ENCODE data around the gene FASTKD3. TPM values are rescaled to one million over a fixed set of nuclear protein-coding genes. Genes with fewer than 3 reads are reported as not detected.

FASTKD3 gene
- total RNA-seq, 2 experiments from 2014 or later = 4.0 to 7.7 TPM

DNA sequence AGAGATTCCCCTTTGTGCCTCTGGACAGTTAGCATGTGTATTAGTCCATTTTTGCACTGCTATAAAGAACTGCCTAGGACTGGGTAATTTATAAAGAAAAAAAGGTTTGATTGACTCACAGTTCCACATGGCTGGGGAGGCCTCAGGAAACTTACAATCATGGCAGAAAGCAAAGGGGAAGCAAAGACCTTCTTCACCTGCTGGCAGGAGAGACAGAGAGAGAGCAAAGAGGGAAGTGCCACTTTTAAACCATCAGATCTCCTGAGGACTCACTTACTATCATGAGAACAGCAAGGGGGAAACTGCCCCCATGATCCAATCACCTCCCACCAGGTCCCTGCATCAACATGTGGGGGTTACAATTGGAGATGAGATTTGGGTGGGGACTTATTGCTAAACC is 23.9 kb downstream of the FASTKD3 start:
- H3K27me3 Mint-ChIP-seq (ENCODE audit: low read depth) = peaks cover 43% of the 10 kb centered on the region
- DNase-seq = no peak
- CTCF ChIA-PET = interaction anchor here (0.6 to 1.3 kb wide), 2 partner anchors 13 to 27 kb away, joined by 3 to 4 read pairs; no protein-coding TSS in a partner anchor
- no peak overlapping the region for H3K4me3 Mint-ChIP-seq
- H3K27ac Mint-ChIP-seq = no peak overlapping the region
- intact Hi-C loops (cut with micrococcal nuclease) = no loop called here
- no peaks in the 10 kb centered on the region for H3K9me3 Mint-ChIP-seq
- H3K4me1 Mint-ChIP-seq (ENCODE audit: low read depth) = peaks cover 1% of the 10 kb centered on the region
- H3K36me3 Mint-ChIP-seq (ENCODE audit: low read depth) = no peaks in the 10 kb centered on the region

DNA sequence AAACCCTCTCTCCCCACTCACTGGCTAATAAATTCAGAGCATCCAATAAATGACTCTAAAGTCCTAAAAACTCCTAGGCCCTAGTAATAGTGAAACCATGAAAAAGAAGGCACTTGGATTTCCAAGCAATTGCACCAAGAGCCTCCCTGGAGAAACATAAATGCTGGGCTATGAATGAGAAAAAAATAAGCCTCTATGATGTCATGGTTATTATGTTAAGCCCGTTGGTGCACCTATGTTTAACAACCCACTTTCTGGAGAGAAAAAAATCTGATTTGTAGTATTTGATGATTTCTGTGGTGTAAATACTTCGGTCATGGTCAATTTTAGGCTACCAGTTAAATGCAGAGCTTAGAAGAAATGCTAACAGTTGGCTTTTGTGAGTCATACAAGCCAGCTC is 26.3 kb downstream of the FASTKD3 start:
- DNase-seq = no peak
- Mint-ChIP-seq H3K36me3 (ENCODE audit: low read depth) (no peaks in the 10 kb centered on the region), H3K4me1 (ENCODE audit: low read depth) (no peaks in the 10 kb centered on the region), H3K27ac (no peak overlapping the region), H3K9me3 (no peaks in the 10 kb centered on the region), H3K4me3 (no peak overlapping the region), H3K27me3 (ENCODE audit: low read depth) (peaks cover 35% of the 10 kb centered on the region)
- CTCF ChIA-PET = no interaction called here
- intact Hi-C loops (cut with micrococcal nuclease) = no loop called here

DNA sequence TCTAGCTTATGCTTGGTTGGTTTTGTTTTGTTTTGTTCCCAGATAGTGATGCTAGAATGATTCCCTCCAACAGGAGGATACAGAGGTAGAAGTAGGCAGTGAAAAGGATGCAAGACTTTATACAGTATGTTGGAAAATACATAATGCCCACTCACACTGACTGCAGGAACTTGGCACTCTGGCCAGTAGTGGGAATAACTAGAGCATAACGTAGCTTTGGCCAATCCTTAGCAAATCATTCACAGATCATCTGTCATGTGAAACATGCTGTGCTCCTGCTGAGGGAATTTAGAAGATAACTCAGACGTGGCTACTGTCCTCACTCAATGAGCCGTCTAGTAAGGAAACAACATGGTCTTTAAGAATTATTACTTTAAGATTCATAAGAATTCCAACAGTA is 31.4 kb downstream of the FASTKD3 start:
- Mint-ChIP-seq H3K9me3 (no peaks in the 10 kb centered on the region), H3K27me3 (ENCODE audit: low read depth) (peaks cover 22% of the 10 kb centered on the region), H3K36me3 (ENCODE audit: low read depth) (no peaks in the 10 kb centered on the region), H3K4me3 (no peak overlapping the region), H3K4me1 (ENCODE audit: low read depth) (no peaks in the 10 kb centered on the region), H3K27ac (no peak overlapping the region)
- CTCF ChIA-PET = interaction anchor here (0.9 kb wide), 1 partner anchor 20 kb away, joined by 3 read pairs; no protein-coding TSS in a partner anchor
- intact Hi-C loops (cut with micrococcal nuclease) = no loop called here
- DNase-seq = no peak

DNA sequence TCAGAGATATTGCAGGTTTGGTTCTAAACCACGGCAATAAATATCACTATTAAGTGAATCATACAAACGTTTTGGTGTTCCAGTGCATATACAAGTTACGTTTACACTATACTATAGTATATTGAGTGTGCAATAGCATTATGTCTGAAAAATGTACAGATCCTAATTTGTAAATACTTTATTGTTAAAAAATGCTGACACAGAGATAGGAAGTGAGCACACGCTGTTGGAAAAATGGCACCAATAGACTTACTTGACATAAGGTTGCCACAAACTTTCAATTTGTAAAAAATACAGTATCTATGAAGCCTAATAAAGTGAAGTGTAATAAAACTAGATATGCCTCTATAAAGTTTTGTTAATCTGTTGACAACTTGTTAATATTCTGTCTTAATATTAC is 33.8 kb downstream of the FASTKD3 start:
- Mint-ChIP-seq H3K4me3 (no peak overlapping the region), H3K27me3 (ENCODE audit: low read depth) (peaks cover 11% of the 10 kb centered on the region), H3K9me3 (no peaks in the 10 kb centered on the region), H3K4me1 (ENCODE audit: low read depth) (no peaks in the 10 kb centered on the region), H3K27ac (no peak overlapping the region), H3K36me3 (ENCODE audit: low read depth) (no peaks in the 10 kb centered on the region)
- intact Hi-C loops (cut with micrococcal nuclease) = no loop called here
- DNase-seq = no peak
- CTCF ChIA-PET = no interaction called here

DNA sequence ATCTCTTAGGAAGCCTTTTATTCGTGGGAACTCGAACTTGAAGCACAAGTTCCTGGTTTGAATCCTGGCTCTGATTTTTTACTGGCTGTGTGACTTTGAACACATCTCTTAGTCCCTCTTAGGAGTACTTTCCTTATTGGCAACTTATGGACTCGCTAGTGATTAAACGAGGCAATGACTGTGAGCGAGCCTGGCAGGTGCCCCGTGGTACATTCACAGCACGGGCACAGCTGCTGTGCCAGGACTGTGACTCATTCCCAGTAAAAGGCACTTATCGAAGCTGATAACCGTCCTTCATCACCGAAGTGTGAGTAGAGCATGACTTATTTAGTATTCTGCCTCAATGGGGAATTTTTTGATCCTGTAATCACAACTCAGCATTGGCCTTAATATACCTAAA is 40.6 kb downstream of the FASTKD3 start:
- H3K27ac Mint-ChIP-seq = no peak overlapping the region
- H3K27me3 Mint-ChIP-seq (ENCODE audit: low read depth) = peaks cover 8% of the 10 kb centered on the region
- no peak overlapping the region for H3K4me3 Mint-ChIP-seq
- CTCF ChIA-PET = interaction anchor here (0.7 kb wide), 1 partner anchor 11 kb away, joined by 3 read pairs; no protein-coding TSS in a partner anchor
- no peaks in the 10 kb centered on the region for H3K9me3 Mint-ChIP-seq
- intact Hi-C loops (cut with micrococcal nuclease) = no loop called here
- H3K36me3 Mint-ChIP-seq (ENCODE audit: low read depth) = no peaks in the 10 kb centered on the region
- no peak for DNase-seq
- no peaks in the 10 kb centered on the region for H3K4me1 Mint-ChIP-seq (ENCODE audit: low read depth)

DNA sequence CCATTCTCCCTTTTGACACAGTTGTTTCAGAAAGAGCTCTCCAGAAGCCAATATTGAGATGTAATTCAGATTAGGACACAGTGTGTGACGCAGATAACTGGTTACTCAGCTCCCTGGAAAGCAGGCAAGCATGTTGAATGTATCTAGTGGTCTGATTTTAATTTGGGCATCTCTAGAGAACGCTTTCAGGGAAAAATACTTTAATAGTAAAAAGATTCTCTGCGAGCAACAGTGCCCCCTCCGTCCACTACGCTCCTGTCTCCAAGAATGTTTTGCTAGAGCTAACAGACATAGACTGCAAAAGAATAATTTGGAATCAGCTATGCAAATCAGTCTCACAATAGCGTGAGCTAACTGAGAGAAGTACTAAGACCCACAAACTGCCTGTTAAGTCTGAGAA is 41.2 kb downstream of the FASTKD3 start:
- Mint-ChIP-seq H3K36me3 (ENCODE audit: low read depth) (no peaks in the 10 kb centered on the region), H3K4me1 (ENCODE audit: low read depth) (no peaks in the 10 kb centered on the region), H3K4me3 (no peak overlapping the region), H3K27me3 (ENCODE audit: low read depth) (peaks cover 14% of the 10 kb centered on the region), H3K9me3 (no peaks in the 10 kb centered on the region), H3K27ac (no peak overlapping the region)
- CTCF ChIA-PET = interaction anchor here (0.7 kb wide), 1 partner anchor 10 kb away, joined by 3 read pairs; no protein-coding TSS in a partner anchor
- intact Hi-C loops (cut with micrococcal nuclease) = no loop called here
- DNase-seq = no peak

DNA sequence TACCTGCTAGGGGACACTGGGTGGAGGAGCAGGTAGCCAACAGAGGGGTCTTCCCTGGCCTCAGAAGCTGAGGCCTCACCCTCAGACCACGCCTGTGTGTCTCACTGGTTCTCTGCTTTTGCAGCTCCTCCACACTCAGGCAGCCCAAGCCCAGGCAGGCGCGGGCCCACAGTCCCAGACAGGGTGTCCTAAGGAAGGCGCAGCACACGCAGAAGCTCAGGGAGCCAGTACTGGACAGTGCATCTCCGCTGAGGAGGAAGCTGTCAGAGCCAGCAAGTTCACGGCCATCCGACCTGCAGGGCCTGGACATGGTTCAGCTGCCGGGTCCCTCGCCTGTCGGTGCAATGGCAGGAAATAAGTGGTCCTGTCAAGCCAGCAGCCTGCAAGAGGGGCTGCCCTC is 43.2 kb downstream of the FASTKD3 start:
- H3K9me3 Mint-ChIP-seq = no peaks in the 10 kb centered on the region
- intact Hi-C loops (cut with micrococcal nuclease) = no loop called here
- H3K36me3 Mint-ChIP-seq (ENCODE audit: low read depth) = no peaks in the 10 kb centered on the region

DNA sequence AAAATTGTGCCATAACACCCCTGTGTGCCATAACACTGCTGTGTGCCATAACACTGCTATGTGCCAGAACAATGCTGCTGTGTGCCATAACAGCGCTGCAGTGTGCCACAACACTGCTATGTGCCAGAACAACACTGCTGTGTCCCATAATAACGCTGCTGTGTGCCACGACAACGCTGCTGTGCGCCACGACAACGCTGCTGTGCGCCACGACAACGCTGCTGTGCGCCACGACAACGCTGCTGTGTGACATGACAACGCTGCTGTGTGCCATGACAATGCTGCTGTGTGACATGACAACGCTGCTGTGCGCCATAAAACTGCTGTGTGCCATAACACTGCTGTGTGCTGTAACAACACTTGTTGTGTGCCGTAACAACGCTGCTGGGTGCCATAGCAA is 43.8 kb downstream of the FASTKD3 start:
- Mint-ChIP-seq H3K9me3 (no peaks in the 10 kb centered on the region), H3K4me3 (no peak overlapping the region), H3K27me3 (ENCODE audit: low read depth) (peaks cover 22% of the 10 kb centered on the region), H3K27ac (no peak overlapping the region), H3K36me3 (ENCODE audit: low read depth) (no peaks in the 10 kb centered on the region), H3K4me1 (ENCODE audit: low read depth) (no peaks in the 10 kb centered on the region)
- CTCF ChIA-PET = no interaction called here
- no peak for DNase-seq
- intact Hi-C loops (cut with micrococcal nuclease) = no loop called here

More for the DNA sequence above, 43.2 kb downstream of the FASTKD3 start:
- no peak overlapping the region for H3K27ac Mint-ChIP-seq
- peaks cover 22% of the 10 kb centered on the region for H3K27me3 Mint-ChIP-seq (ENCODE audit: low read depth)
- no peaks in the 10 kb centered on the region for H3K4me1 Mint-ChIP-seq (ENCODE audit: low read depth)
- no peak overlapping the region for H3K4me3 Mint-ChIP-seq
- CTCF ChIA-PET = no interaction called here
- no peak for DNase-seq

DNA sequence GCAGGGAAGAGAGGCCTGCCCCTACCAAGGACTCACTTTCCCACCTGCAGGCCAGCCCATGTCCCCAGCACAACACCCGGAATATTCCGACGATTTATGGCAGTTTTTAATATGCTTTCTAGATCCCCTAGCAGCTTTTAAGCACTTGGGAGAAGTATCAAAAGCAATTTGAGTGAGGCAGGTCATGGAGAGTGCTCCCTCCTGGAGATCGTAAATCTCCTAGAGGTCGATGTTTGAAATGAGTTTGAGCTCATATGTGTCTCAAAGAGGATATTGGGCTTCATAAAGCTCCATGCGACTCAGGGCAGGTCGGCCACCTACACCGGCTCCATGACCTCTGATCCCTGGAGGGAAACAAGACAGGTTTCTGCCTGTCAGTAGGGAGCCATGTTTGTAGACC is 45.2 kb downstream of the FASTKD3 start:
- intact Hi-C loops (cut with micrococcal nuclease) = no loop called here
- H3K4me1 Mint-ChIP-seq (ENCODE audit: low read depth) = no peaks in the 10 kb centered on the region

DNA sequence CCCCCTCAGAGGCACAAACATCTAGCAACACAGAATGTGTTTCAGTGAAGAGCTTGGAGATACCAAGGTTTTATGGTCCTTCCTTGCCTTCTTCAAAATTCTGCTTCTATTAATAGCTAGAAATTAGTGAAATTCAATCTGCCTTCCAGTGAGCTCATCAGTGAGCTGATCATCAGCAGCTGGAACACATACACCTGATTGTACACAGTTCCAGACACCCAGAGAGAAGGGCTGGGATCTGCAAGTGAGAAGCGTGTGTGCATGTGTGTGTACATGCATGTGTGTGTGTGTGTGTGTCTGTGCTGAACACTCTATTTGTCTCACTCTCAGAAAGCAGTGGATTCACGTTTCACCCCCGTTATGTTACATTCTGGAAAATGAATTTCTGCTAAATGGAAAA is 46.4 kb downstream of the FASTKD3 start:
- no peak overlapping the region for H3K4me3 Mint-ChIP-seq
- CTCF ChIA-PET = no interaction called here
- H3K4me1 Mint-ChIP-seq (ENCODE audit: low read depth) = no peaks in the 10 kb centered on the region
- intact Hi-C loops (cut with micrococcal nuclease) = no loop called here
- H3K9me3 Mint-ChIP-seq = no peaks in the 10 kb centered on the region
- H3K36me3 Mint-ChIP-seq (ENCODE audit: low read depth) = no peaks in the 10 kb centered on the region
- DNase-seq = no peak
- peaks cover 29% of the 10 kb centered on the region for H3K27me3 Mint-ChIP-seq (ENCODE audit: low read depth)
- no peak overlapping the region for H3K27ac Mint-ChIP-seq

More for the DNA sequence above, 45.2 kb downstream of the FASTKD3 start:
- H3K36me3 Mint-ChIP-seq (ENCODE audit: low read depth) = no peaks in the 10 kb centered on the region
- DNase-seq = no peak
- H3K27me3 Mint-ChIP-seq (ENCODE audit: low read depth) = peaks cover 29% of the 10 kb centered on the region
- CTCF ChIA-PET = no interaction called here
- no peak overlapping the region for H3K27ac Mint-ChIP-seq
- H3K4me3 Mint-ChIP-seq = no peak overlapping the region
- no peaks in the 10 kb centered on the region for H3K9me3 Mint-ChIP-seq

DNA sequence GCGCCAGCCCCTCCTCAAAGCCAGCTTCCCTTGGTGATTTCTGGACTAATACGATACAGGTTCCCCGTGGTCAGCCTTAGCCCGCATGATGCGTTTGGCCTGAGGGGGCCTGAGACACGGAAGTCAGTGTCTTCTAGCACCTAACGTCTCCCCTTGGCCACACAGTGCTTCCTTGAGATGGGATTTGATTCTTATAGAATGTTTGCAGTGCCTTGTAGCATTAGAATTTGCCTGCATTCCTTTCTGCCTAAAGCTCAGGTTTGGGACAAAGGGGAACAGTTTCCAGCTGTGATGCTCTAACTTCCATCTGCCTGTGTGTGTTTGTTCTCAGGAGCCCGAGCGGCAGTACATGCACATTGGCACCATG is 52.3 kb downstream of the FASTKD3 start:
- CTCF ChIA-PET = interaction anchor here (0.6 to 1.2 kb wide), 5 partner anchors 11 to 256 kb away, joined by 3 to 4 read pairs (median 3); no protein-coding TSS in a partner anchor
- intact Hi-C loops (cut with micrococcal nuclease) = loop anchor here (1.0 to 5.0 kb wide), 3 partner anchors 64 to 1051 kb away; no protein-coding TSS in a partner anchor
- H3K36me3 Mint-ChIP-seq (ENCODE audit: low read depth) = no peaks in the 10 kb centered on the region
- H3K4me3 Mint-ChIP-seq = no peak overlapping the region
- no peak for DNase-seq
- peaks cover 4% of the 10 kb centered on the region for H3K4me1 Mint-ChIP-seq (ENCODE audit: low read depth)
- no peaks in the 10 kb centered on the region for H3K9me3 Mint-ChIP-seq
- H3K27me3 Mint-ChIP-seq (ENCODE audit: low read depth) = peaks cover 50% of the 10 kb centered on the region
- H3K27ac Mint-ChIP-seq = no peak overlapping the region

DNA sequence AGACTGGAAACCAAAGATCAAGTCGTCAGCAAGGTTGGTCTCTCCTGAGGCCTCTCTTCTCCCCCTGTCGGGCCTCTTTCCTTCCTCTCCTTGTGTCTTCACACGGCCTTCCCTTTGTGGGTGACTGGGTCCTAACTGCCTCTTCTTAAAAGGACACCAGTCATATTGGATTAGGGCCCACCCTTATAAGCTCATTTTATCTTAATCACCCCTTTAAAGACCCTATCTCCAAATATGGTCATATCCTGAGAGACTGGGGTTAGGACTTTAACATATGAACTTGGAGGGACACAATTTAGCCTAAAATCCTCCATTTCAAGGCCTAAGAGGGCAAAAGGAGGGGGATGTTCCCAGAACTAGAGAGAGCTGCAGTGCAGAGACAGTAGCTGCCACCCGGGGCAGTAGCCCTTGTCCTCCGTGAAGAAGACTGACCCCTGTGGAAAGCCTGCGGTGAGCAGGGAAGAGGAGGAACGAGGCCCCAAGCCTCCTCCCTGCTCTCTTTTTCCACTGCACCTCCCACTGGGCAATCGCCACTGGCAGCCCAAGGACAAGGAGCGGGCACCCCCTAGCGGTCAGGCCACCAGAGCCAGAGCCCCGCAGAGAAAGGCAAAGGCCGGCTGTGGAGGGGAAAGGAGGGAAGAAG is 52.8 kb downstream of the FASTKD3 start:
- Mint-ChIP-seq H3K27me3 (ENCODE audit: low read depth) (peaks cover 49% of the 10 kb centered on the region), H3K36me3 (ENCODE audit: low read depth) (no peaks in the 10 kb centered on the region), H3K27ac (no peak overlapping the region), H3K4me1 (ENCODE audit: low read depth) (peaks cover 4% of the 10 kb centered on the region), H3K9me3 (no peaks in the 10 kb centered on the region), H3K4me3 (no peak overlapping the region)
- intact Hi-C loops (cut with micrococcal nuclease) = loop anchor here (1.0 to 5.0 kb wide), 3 partner anchors 64 to 1051 kb away; no protein-coding TSS in a partner anchor
- DNase-seq = peak; percentile 75
- CTCF ChIA-PET = interaction anchor here (0.6 to 1.3 kb wide), 3 partner anchors 19 to 256 kb away, joined by 3 to 4 read pairs (median 3); no protein-coding TSS in a partner anchor

DNA sequence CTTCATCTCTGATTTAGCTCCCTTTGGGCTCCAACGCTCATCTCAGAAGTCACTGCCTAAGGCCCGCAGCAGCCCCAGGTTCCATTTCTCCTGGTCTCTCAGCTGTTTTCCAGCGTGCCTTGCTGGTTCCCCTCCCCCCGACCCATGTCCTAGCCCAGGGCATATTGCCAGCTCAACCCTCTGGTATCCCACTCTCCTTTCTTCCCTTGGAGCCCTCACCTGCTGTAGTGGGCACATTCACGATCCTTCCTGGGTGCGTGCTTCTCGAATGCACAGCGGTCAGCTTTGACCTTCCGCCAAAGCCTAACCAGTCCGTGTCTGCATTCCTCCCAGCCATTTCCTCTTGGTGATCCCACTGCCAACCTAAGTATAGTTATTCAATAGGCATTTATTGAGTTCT is 54.0 kb downstream of the FASTKD3 start:
- CTCF ChIA-PET = interaction anchor here (1.3 kb wide), 1 partner anchor 18 kb away, joined by 4 read pairs; no protein-coding TSS in a partner anchor
- no peak for DNase-seq
- Mint-ChIP-seq H3K9me3 (no peaks in the 10 kb centered on the region), H3K27ac (no peak overlapping the region), H3K4me3 (no peak overlapping the region), H3K27me3 (ENCODE audit: low read depth) (peaks cover 55% of the 10 kb centered on the region), H3K36me3 (ENCODE audit: low read depth) (no peaks in the 10 kb centered on the region), H3K4me1 (ENCODE audit: low read depth) (peaks cover 4% of the 10 kb centered on the region)
- intact Hi-C loops (cut with micrococcal nuclease) = loop anchor here (5.0 kb wide), 2 partner anchors 63 to 553 kb away; no protein-coding TSS in a partner anchor

Data from activated naive CD4-positive, alpha-beta T cell treated with anti-CD3 and anti-CD28 coated beads for 36 hours (primary cell).